SW480 (cell line): ENCODE results near the gene NCAPG2.

Experiments
- DNase-seq: peaks from one replicate; pipeline ENCODE4 v3.0.0-alpha.2; 2016; ENCODE audit warnings: low spot score

Gene NCAPG2, protein sequence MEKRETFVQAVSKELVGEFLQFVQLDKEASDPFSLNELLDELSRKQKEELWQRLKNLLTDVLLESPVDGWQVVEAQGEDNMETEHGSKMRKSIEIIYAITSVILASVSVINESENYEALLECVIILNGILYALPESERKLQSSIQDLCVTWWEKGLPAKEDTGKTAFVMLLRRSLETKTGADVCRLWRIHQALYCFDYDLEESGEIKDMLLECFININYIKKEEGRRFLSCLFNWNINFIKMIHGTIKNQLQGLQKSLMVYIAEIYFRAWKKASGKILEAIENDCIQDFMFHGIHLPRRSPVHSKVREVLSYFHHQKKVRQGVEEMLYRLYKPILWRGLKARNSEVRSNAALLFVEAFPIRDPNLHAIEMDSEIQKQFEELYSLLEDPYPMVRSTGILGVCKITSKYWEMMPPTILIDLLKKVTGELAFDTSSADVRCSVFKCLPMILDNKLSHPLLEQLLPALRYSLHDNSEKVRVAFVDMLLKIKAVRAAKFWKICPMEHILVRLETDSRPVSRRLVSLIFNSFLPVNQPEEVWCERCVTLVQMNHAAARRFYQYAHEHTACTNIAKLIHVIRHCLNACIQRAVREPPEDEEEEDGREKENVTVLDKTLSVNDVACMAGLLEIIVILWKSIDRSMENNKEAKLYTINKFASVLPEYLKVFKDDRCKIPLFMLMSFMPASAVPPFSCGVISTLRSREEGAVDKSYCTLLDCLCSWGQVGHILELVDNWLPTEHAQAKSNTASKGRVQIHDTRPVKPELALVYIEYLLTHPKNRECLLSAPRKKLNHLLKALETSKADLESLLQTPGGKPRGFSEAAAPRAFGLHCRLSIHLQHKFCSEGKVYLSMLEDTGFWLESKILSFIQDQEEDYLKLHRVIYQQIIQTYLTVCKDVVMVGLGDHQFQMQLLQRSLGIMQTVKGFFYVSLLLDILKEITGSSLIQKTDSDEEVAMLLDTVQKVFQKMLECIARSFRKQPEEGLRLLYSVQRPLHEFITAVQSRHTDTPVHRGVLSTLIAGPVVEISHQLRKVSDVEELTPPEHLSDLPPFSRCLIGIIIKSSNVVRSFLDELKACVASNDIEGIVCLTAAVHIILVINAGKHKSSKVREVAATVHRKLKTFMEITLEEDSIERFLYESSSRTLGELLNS

DNA sequence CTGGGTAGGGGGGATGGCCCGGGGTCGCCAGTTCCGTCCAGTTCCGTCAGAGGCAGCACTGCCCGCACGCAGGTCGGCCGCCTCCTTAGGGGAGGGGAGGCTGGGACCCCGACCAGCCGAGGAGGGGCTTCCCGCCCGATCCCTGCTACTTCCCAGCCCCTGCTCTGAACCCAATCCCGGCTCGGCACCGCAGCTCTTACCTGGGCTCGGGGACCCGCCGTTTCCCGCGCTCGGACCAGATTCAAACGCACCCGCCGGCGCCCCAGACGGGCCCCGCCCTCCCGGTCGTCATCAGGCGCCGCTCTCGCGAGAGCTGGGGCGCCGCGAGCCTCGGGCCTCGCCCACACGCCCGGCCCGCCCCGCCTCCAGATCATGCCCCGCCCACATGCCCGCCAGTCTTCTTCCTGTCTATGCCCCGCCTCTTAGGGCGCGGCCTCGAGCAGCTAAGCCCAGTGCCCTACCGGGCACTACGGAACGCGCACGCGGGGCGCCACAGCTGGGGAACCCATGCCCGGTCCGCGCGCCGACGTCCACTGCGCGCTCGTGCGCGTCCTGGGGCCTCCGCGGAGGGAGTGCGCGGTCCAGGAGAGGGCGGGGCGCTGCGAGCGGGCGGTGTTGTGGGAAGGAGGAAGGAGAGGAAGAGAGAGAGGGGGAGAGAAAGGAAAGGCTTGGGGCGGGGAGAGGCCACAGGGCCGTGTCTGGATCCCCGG is at the start of gene NCAPG2:
NCAPG2 (minus strand) TSS at position 281 of the 710 bp plus-strand sequence. CDS start 2,905 bp downstream, outside the sequence.
- peak; percentile 96 for DNase-seq

DNA sequence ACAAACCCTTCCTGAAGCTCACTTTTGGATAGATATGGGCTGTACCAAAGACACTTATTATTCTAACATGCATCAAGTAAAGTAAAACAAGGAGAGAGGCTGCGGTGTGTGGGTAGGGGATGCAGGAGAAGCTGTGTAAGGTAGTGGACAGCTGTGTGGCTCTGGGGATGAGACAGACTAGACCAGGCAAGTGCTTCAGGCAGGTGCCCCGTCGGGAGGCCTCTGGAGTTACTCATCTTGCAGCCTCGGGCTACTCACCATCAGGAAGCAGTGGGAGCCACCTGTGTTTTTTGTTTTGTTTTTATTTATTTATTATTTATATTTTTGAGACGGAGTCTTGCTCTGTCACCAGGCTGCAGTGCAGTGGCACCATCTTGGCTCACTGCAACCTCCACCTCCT is 49.3 kb upstream of the NCAPG2 start:
- no peak for DNase-seq

DNA sequence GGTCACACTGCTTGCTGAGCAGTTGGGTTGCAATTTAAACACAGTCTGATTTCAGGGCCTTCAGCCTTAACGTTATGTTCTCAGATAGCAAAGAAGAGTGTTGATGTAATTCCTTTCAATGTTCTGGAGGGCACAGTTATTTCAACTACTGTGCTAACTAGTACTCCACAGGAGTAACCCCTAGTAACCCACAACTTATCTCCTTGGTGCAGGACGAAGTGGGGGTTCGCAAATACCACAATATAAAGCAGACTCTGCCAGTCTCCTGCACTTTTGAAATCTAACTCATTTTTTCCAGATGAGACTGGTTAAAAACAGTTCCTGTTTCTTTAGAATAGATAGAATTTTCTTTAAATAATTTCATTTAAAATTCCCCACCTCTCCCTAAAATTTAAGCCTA is 47.1 kb upstream of the NCAPG2 start:
- DNase-seq = no peak

DNA sequence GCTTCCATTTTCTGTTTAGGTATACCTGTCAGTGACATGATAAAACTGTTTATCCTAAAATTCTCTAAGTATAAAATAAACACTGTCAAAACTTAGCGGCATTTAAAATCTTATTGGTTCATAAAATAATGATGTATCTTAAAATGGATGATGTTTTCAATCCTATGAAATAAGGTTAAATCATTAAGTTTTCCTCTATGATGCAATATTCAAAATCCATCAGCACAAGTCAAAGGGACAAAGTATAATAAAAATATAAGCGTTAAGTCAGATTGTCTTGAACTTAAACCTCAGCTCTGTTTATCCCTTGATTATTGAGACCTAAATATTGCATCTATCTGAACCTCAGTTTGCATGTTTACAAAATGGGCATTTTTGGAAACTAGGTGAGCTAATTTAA is 46.6 kb upstream of the NCAPG2 start:
- DNase-seq = no peak

DNA sequence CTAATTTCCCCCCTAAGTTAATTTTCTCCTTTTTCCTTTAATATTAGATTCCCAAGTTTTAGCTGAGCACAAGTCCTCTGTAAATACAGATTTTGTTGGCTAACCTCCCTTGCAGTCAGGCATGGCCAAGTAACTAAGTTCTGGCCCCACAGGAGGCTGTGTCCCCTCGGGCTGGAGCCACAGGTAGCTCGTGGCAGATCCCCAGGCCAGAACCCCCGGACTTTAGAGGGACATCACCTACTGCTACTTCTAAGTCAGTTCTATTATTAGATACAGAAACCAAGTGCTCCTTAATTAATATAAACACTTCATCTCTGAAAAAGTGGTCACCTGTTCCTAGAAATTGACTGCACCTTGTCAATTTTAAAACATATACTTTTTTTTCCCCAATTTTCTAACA is 46.1 kb upstream of the NCAPG2 start:
- DNase-seq = no peak

DNA sequence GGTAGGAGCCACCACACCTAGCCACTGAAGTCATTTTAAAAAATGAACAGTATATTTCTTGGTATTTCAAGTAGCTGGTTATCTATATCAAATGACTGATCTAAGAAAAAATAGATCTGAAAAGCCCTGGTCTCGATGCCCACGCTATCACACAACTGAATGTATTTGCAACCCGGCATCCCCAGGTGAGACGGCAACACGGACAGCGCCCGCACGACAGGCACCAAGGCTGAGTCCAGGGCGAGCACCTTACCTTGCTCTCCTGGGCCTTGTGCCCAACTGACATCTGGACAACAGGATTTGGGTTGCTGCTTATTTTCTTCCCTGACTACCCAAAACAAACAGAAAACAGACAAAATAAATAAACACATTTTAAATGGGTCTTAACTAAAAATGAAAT is 44.8 kb upstream of the NCAPG2 start:
- no peak for DNase-seq

DNA sequence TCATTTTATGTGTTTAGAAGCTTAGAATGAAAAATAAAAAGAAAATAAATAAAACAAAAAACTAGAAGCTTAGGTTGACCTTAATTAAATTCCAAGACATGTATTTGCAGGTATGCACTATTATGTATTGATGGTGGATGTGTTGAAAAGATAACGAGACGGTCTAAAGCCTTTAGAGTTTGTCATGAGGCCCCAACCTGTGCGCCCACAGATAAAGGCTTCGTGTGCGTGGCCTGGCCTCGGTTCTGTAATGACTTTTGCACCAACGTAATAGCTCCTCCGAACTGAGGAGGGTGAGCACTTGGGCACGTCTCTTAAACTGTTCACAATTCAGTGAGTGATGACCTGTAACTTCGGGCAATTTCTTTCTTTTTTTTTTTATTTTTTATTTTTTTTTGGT is 43.7 kb upstream of the NCAPG2 start:
- DNase-seq = no peak

DNA sequence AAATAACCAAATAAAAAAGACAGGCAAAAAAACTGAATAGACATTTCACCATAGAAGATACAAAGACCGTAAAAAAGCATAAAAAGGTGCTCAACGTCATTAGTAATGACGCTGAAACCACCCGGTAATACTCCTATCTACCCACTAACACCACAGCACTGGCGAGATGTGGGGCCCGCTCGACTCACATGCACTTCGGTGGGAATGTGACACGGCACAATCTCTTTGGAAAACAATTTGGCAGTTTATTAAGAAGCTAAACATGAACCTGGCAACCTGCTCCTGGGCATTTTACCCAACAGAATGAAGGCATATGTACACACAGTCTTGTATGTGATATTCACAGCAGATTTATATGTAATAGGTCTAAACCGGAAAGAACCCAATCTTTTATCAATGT is 42.8 kb upstream of the NCAPG2 start:
- DNase-seq = no peak

DNA sequence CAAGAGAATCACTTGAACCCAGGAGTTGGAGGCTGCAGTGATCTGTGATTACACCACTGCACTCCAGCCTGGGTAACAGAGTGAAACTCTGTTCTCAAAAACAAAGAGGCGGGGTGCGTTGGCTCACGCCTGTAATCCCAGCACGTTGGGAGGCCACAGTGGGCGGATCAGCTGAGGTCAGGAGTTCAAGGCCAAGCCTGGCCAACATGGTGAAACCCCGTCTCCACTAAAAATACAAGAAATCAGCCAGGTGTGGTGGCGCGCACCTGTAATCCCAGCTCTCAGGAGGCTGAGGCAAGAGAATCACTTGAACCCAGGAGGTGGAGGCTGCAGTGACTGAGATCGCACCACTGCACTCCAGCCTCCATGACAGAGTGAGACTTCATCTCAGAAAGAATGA is 42.4 kb upstream of the NCAPG2 start:
- DNase-seq = no peak

DNA sequence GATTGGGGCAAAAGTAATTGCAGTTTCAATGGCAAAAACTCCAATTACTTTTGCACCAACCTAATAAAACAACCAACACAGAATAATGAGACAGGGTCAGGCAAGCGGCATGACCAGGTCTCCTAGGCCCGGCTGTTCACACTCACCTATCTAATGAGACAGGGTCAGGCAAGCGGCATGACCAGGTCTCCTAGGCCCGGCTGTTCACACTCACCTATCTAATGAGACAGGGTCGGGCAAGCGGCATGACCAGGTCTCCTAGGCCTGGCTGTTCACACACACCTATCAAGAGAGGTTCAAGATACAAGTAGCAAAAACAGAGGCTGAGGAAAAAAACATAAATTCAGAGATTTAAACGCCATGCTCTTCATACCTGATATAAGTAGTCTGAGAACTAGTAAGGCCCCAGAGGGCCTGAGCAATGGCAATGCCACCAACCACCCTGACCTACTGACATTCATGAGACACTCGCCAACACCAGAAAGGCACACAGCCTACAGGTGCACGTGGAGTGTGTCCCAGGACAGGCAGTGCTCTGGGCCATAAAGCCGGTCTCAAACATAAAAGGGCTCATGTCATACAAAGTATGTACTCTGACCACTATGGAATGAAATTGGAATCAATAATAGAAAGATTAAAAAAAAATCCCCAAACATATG is 40.6 kb upstream of the NCAPG2 start:
- DNase-seq = no peak

DNA sequence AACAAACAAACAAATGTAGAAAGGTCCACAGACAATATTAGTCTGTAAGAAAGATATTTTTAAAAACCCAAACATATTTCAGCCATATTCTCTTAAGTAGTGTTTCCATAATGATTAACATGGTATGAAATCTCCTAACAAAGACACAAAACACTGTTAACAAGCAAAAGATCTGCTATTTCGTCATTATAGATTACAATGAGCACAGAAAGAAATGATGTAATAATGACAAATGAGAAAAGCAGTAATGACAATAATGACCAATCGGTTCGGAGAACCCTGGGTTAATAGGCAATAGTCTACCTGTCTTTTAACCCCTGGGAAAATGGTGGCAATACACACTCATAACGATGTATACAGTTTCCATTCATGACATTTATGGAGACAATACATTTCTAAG is 39.5 kb upstream of the NCAPG2 start:
- no peak for DNase-seq

DNA sequence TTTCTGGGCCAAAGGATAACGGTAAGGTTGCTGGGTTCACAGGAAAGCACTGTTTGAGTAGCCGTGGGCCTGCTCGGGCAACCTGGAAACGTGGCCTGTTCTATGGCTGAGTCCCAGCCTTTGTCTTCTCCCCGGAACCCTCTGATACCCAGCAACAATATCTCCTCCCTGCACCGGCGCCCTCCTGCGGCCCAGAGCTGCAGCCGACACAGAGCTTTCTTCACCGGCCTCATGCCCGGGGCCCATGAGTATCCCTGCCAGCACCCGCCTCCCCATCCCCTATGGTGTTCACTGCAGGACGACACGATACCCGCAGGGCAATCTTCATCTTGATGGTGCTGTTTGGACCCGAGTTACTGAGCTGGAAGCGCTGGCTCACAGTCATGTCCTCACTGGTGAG is 38.6 kb upstream of the NCAPG2 start:
- no peak for DNase-seq

DNA sequence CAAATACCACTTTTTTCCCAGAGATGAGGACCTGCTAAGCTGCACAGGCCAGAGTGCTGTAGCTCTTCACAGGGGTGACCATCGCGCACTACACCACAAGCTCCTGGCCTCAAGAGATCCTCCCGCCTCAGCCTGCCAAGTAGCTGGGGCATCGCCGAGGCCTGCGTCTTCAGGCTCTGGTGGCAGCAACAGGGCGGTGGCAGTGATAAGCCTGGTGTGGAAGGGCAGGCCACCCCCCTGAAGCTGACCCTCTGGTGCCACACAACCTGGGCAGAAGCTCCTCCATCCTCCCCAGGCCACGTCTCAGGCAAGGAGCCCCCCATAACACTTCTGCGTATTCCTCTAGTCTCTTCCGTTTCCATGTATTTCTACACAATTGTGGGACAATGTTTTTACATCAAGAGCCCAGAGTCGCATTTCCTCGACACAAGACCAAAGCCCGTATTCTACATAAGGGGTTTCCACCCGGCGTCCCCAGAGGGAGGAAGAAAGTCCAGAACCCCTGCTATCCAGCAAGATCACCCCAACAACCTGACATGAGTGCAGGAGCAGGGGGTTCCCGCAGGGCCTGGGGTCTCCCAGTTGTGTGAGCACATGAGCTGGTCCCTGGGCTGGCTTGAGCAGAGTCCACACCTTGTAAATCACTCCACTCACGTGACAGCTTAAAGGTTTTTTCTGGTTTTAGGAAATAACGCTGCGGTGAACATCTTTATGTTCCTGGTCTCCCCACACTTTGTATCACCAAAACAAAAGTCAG is 37.6 kb upstream of the NCAPG2 start:
- DNase-seq = no peak

DNA sequence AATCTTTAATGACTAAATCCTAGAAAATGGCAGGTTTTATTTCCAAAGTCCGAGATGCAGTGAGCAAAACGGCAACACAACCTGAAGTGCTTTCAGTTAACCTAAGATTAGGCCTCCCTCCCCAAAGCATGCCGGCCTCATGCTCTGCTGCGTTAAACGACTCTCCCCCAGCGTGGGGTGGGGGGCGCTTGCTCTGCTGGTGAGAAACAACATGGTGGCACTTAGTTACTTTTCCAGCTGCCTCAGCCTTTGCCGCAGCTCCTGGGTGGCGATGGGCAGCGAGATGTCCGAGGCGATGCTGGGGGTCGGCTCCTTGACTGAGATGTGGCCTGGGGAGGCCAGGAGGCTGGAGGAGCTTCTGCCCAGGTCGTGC is 36.7 kb upstream of the NCAPG2 start:
- DNase-seq = no peak

DNA sequence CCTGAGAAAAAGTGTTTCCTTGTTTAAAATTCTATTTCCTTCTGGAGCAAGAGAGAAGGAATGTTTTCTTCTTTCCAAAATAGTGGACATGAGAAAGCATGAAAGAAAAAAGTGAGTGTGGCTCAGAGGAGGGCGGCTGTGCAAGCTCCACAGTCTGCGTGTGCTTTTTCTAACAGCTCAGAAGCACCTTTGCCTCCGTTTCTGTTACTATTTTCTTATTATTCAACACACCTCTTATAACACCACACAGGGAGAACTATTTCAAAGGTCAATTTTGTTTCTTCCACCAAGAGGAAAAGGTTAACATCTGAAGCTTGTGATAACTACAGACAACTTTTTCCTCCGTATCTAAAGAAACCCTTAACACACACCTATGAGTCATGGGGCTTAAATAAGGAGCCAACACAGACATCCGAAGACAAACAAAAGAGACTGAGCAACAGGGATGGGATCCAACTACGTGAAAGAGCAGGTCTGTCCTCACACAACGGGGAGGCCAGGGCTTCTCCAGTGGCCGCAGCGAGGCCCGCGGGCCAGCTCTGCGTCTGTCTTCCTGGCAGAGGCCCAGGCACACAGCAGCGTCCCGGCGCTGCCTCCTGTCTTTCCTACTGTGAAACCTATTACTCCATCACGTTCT is 36.2 kb upstream of the NCAPG2 start:
- DNase-seq = no peak

DNA sequence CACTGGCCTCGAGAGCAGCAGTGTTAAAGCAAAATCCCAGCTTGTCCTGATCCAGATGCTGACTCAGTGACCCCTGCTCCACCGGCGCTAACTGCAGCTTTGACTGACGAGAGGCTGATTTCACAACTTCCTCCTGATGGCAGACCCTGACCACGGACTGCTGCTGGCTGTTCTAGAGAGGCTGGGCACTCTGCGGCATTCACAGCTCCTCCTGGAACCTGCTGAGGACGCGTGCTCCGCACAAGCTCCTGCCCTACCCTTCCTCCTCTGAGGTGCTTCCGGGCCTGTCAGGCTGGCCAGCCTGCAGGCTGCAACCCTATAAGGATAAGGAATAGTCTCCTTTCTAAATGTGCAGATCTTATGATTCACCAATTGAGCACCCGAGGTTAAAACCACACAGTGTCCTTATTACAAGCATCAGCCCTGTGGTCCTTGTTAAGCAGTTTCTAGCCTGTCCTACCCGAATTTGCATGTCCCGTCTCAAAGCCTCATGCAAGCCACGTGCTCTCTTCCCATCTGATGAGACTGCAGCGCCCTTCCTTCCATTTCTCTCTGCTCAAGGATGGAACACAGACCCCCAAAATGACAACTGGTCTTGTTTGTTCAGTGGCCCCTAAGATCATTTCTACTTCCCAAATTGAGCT is 35.5 kb upstream of the NCAPG2 start:
- DNase-seq = no peak

DNA sequence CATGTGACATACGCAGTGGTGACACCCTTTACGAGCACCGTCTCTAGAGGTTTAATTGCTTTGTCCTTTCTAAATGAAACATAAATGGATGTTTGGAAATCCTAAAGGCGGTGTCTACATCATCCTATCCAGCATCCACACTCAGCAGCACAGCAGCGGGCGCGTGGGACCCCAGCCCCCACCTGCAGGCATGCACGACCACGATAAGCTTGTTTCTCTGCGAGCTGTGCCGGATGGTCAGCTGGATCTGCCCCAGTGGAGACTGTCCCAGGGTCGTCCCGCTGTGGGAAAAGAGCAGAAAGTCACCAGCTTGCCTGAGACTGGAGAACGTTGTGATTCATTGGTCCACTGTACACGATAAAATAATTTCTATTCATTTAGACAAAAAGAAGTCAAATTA is 34.2 kb upstream of the NCAPG2 start:
- no peak for DNase-seq

DNA sequence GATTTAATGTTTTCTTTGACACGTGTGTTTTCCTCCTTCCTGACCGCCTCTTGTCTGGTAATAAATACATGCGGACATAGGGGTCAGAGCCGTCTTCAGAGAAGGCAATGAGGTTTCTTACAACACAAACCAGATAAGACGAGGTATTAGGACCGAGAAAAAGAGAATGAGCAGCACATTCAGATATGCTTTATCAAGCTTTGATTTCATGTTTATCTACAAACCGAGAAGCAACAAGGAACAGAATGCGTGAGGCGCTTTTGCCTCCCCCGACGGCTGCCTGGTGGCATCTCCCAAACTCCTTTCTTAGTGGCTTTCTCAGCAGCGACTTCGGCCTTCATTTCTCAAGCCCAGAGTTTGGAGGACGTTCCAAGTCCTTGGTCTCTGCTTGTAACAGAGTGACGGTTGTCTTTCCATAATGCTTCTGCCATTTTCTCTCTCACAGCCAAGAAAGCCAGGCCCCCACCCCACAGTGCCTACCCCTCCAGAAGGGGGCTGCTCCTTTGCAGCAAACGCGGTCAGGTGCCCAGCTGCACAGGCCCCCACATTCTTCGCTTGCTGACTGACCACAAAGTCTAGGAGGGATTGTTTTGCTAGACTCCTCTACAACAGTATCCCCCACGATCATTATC is 32.6 kb upstream of the NCAPG2 start:
- no peak for DNase-seq

DNA sequence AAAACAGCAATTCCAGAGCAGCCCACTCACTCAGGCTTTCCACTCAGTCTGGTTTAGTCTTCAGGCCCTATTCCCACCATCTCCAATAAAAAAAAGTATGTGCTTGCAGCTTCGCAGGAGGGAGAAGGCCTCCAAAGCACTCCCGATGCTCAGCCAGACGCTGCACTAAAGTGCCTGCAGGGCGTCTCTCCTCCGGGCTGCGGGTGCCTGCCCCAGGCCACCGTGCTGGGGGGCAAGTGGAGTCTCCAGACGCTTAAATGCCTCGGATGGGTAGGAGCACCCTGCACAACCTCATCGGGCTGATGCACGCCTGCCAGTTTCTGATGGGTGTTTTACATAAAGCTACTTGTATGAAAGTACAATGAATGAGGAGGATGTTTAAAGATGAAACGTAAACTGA is 31.3 kb upstream of the NCAPG2 start:
- DNase-seq = no peak
